Bone marrow (tissue), 2 donors: ENCODE results near the gene BCAM.

Experiments used
- DNase-seq, 2 donors: peaks; one replicate each; lab custom pipeline; 2025; lab: John Stamatoyannopoulos, UW

Gene BCAM

GRCh38 chr19:44792281-44792680 lies 16.6 kb upstream of the BCAM start:
- no peak for DNase-seq

- no peak for DNase-seq
Observed at GRCh38 chr19:44794610-44795009, 14.3 kb upstream of the BCAM start.

GRCh38 chr19:44795398-44795987 lies 13.4 kb upstream of the BCAM start:
- no peak for DNase-seq

- DNase-seq, result no peak
Observed at GRCh38 chr19:44796701-44797115, 12.2 kb upstream of the BCAM start.

- DNase-seq, result no peak
Observed at GRCh38 chr19:44799627-44800346, 9.1 kb upstream of the BCAM start.

GRCh38 chr19:44800461-44800860 lies 8.4 kb upstream of the BCAM start:
- DNase-seq, result peak; percentile 60 to 61

GRCh38 chr19:44803442-44804428 lies 5.2 kb upstream of the BCAM start:
- no peak for DNase-seq

- DNase-seq, result no peak
Observed at GRCh38 chr19:44806291-44806690, 2.6 kb upstream of the BCAM start.

GRCh38 chr19:44807162-44807561 lies 1.7 kb upstream of the BCAM start:
- no peak for DNase-seq

GRCh38 chr19:44807652-44808462 lies 1.0 kb upstream of the BCAM start:
- DNase-seq, result no peak

GRCh38 chr19:44809577-44810233 lies 802 bp downstream of the BCAM start:
- DNase-seq, result no peak

- no peak for DNase-seq
Observed at GRCh38 chr19:44810234-44811121, 1.6 kb downstream of the BCAM start.

GRCh38 chr19:44811122-44811419 lies 2.2 kb downstream of the BCAM start:
- DNase-seq, result no peak

- no peak for DNase-seq
Observed at GRCh38 chr19:44812142-44812718, 3.3 kb downstream of the BCAM start.

- DNase-seq, result no peak
Observed at GRCh38 chr19:44813070-44813840, 4.4 kb downstream of the BCAM start.

- DNase-seq, result no peak
Observed at GRCh38 chr19:44813841-44814470, 5.1 kb downstream of the BCAM start.

GRCh38 chr19:44814517-44814916 lies 5.6 kb downstream of the BCAM start:
- DNase-seq, result no peak

GRCh38 chr19:44816301-44816700 lies 7.4 kb downstream of the BCAM start:
- no peak for DNase-seq
